GM19328 (cell line): ENCODE measurements around the gene C20orf144.

ENCODE experiments used
- ATAC-seq: cut with Tn5 transposase; IDR thresholded peaks from one replicate; pipeline ENCODE4 v1.9.1; 2021; ENCODE audit warnings: mild to moderate bottlenecking, moderate library complexity; ENCODE audit not compliant: unreplicated experiment

Gene C20orf144

GRCh38 chr20:33664085-33664761 lies 2.1 kb downstream of the C20orf144 start:
- ATAC-seq: no peak

- ATAC-seq: no peak
These were observed 2.6 kb downstream of the C20orf144 start for GRCh38 chr20:33664762-33665144.

- peak; percentile 61 for ATAC-seq
These were observed 4.4 kb downstream of the C20orf144 start, which contains the start of gene ACTL10 for GRCh38 chr20:33666293-33667244. TSS of gene ACTL10 (plus strand) at chr20:33666943. CDS start at chr20:33667498, 555 bp downstream.

GRCh38 chr20:33667245-33667675 lies 5.1 kb downstream of the C20orf144 start:
- ATAC-seq: peak; percentile 13

- ATAC-seq: peak; percentile 18
These were observed 5.7 kb downstream of the C20orf144 start for GRCh38 chr20:33667676-33668465.

GRCh38 chr20:33668466-33669155 lies 6.5 kb downstream of the C20orf144 start:
- ATAC-seq: no peak

- ATAC-seq: no peak
These were observed 7.1 kb downstream of the C20orf144 start for GRCh38 chr20:33669224-33669623.

GRCh38 chr20:33669873-33670640 lies 7.9 kb downstream of the C20orf144 start:
- no peak for ATAC-seq

- no peak for ATAC-seq
These were observed 8.8 kb downstream of the C20orf144 start for GRCh38 chr20:33670715-33671499.

GRCh38 chr20:33671573-33672288 lies 9.6 kb downstream of the C20orf144 start:
- no peak for ATAC-seq

- ATAC-seq: no peak
These were observed 10.4 kb downstream of the C20orf144 start for GRCh38 chr20:33672426-33673113.

- ATAC-seq: no peak
These were observed 10.9 kb downstream of the C20orf144 start for GRCh38 chr20:33673114-33673409.

- ATAC-seq: peak; percentile 48
These were observed 11.5 kb downstream of the C20orf144 start for GRCh38 chr20:33673410-33674293.

- peak; percentile 61 for ATAC-seq
These were observed 12.4 kb downstream of the C20orf144 start, which contains the start of gene NECAB3 for GRCh38 chr20:33674294-33675135. TSS of gene NECAB3 (minus strand) at chr20:33674428. CDS start at chr20:33674352, 76 bp downstream.

GRCh38 chr20:33675136-33675959 lies 13.2 kb downstream of the C20orf144 start:
- no peak for ATAC-seq
